Body of pancreas (tissue), 4 donors: ENCODE results near the gene DSCAM. TPM values are rescaled to one million over a fixed set of nuclear protein-coding genes. Genes with fewer than 3 reads are reported as not detected.

ENCODE experiments used
- ATAC-seq: fragments of 150-250 bp; one replicate; pipeline ENCODE4 v1.9.1; 2016
- DNase-seq, 4 donors: peaks; one replicate each; pipeline ENCODE4 v3.0.0-alpha.2; 2019
- H3K27ac ChIP-seq, 4 donors: fragments of 200-600 bp; sonication (generic); 1 replicate in 3 of 4; 2 replicates in 1 of 4; pipeline versions ENCODE4 v1.5.1 to v1.6.1; 2016 to 2019; ENCODE audit warnings: mild to moderate bottlenecking in 1 of 4, mixed read lengths in 1 of 4, moderate library complexity in 1 of 4
- H3K27me3 ChIP-seq, 2 donors: fragments of 200-600 bp; sonication (generic); one replicate each; pipeline ENCODE4 v1.6.0; 2016; ENCODE audit warnings: mild to moderate bottlenecking in 1 of 2
- H3K36me3 ChIP-seq, 2 donors: fragments of 200-600 bp; sonication (generic); replicated peaks in 1 of 2; 2 replicates each; pipeline ENCODE4 v1.5.1; 2016; ENCODE audit warnings: low read depth in 2 of 2; ENCODE audit not compliant: insufficient read depth in 1 of 2
- H3K4me1 ChIP-seq: fragments of 200-600 bp; sonication (generic); one replicate; pipeline ENCODE4 v1.6.0; 2016
- H3K4me3 ChIP-seq, 2 donors: fragments of 200-600 bp; sonication (generic); 1 replicate in 1 of 2; 2 replicates in 1 of 2; pipeline ENCODE4 v1.5.1; 2016 to 2019
- H3K9me3 ChIP-seq, 3 donors: fragments of 200-600 bp; sonication (generic); 1 replicate in 2 of 3; 2 replicates in 1 of 3; pipeline ENCODE4 v1.5.1; 2016
- CTCF ChIP-seq, 7 experiments: fragments of 450-650 bp in 4 of 7; fragments of 200-600 bp in 3 of 7; sonication (generic) in 3 of 7; IDR thresholded peaks; one replicate each; pipeline ENCODE4 v1.5.1; 2016 to 2019; ENCODE audit warnings: antibody characterized with exemption in 7 of 7
- POLR2A ChIP-seq, 3 donors: fragments of 450-650 bp; IDR thresholded peaks; one replicate each; pipeline ENCODE4 v1.6.1; 2016; ENCODE audit warnings: antibody characterized with exemption in 3 of 3, mild to moderate bottlenecking in 2 of 3
- WGBS, 2 donors: methylation state at CpG; one replicate each; pipeline ENCODE4 v1.1.5; 2017; 5-methylcytosine and 5-hydroxymethylcytosine counted together
- intact Hi-C: fragments of 100-400 bp; cut with DNase I; formaldehyde crosslinking; loops from one replicate; pipeline ENCODE4 v1.15.1; 2023
- total RNA-seq, 2 donors: library from RNA; depleted of rRNA; stranded (reverse); fragments of >200 nt; gene quantifications; one replicate each; pipeline ENCODE4 v1.1.0, GENCODE V29; 2016

The DSCAM gene
- total RNA-seq, 2 donors from 2014 or later, result 0.26 TPM; not detected in 1

- intact Hi-C loops, result no loop called here
- Histone ChIP-seq H3K27ac (no peak overlapping the region), H3K36me3 (no peaks in the 10 kb centered on the region), H3K4me1 (no peaks in the 10 kb centered on the region), H3K4me3 (no peak overlapping the region), H3K27me3 (no peaks in the 10 kb centered on the region), H3K9me3 (no peaks in the 10 kb centered on the region)
- 77 to 78% methylated on average over 8 of the region's 8 CpGs for WGBS, 2 donors
- no peak for DNase-seq
- no peak for ATAC-seq
- TF ChIP-seq CTCF (IDR thresholded peaks at IDR 0.05) (no peak), POLR2A (IDR thresholded peaks at IDR 0.05) (no peak)
Observed at GRCh38 chr21:40074710-40075109, 772.2 kb downstream of the DSCAM start.

- Histone ChIP-seq H3K27me3 (no peaks in the 10 kb centered on the region), H3K27ac (no peak overlapping the region), H3K9me3 (no peaks in the 10 kb centered on the region), H3K4me1 (no peaks in the 10 kb centered on the region), H3K36me3 (no peaks in the 10 kb centered on the region), H3K4me3 (no peak overlapping the region)
- no peak for DNase-seq
- intact Hi-C loops, result no loop called here
- WGBS, 2 donors, result 57 to 63% methylated on average over 6 of the region's 6 CpGs
- TF ChIP-seq POLR2A (IDR thresholded peaks at IDR 0.05) (no peak), CTCF (IDR thresholded peaks at IDR 0.05) (no peak)
- ATAC-seq, result no peak
Observed at GRCh38 chr21:40074198-40074597, 772.8 kb downstream of the DSCAM start.

- Histone ChIP-seq H3K27me3 (no peaks in the 10 kb centered on the region), H3K9me3 (no peaks in the 10 kb centered on the region), H3K4me3 (no peak overlapping the region), H3K27ac (no peak overlapping the region), H3K4me1 (no peaks in the 10 kb centered on the region), H3K36me3 (no peaks in the 10 kb centered on the region)
- DNase-seq, result no peak
- no peak for ATAC-seq
- TF ChIP-seq POLR2A (IDR thresholded peaks at IDR 0.05) (no peak), CTCF (IDR thresholded peaks at IDR 0.05) (no peak)
- intact Hi-C loops, result no loop called here
- WGBS, 2 donors, result 81 to 85% methylated on average over 5 of the region's 5 CpGs
Observed at GRCh38 chr21:40073642-40074041, 773.3 kb downstream of the DSCAM start.

GRCh38 chr21:40070871-40071270, 776.1 kb downstream of the DSCAM start:
- Histone ChIP-seq H3K9me3 (no peaks in the 10 kb centered on the region), H3K36me3 (no peaks in the 10 kb centered on the region), H3K4me1 (no peaks in the 10 kb centered on the region), H3K4me3 (no peak overlapping the region), H3K27ac (no peak overlapping the region), H3K27me3 (no peaks in the 10 kb centered on the region)
- ATAC-seq (no peak), DNase-seq (no peak)
- no peak for TF ChIP-seq POLR2A (IDR thresholded peaks at IDR 0.05)
- TF ChIP-seq CTCF (IDR thresholded peaks at IDR 0.05), result no peak
- 73 to 74% methylated on average over 4 of the region's 4 CpGs for WGBS, 2 donors
- intact Hi-C loops, result no loop called here

- ATAC-seq (no peak), DNase-seq (no peak)
Observed at GRCh38 chr21:40067751-40068150, 779.2 kb downstream of the DSCAM start.

More at GRCh38 chr21:40067751-40068150, 779.2 kb downstream of the DSCAM start:
- no peak overlapping the region for H3K27ac ChIP-seq
- H3K36me3 ChIP-seq, result no peaks in the 10 kb centered on the region
- H3K4me1 ChIP-seq, result no peaks in the 10 kb centered on the region
- H3K4me3 ChIP-seq, result no peak overlapping the region
- intact Hi-C loops, result no loop called here
- H3K9me3 ChIP-seq, result no peaks in the 10 kb centered on the region
- WGBS, 2 donors, result 44 to 58% methylated on average over 4 of the region's 4 CpGs
- peaks cover 0 to 4% of the 10 kb centered on the region in 2 donors for H3K27me3 ChIP-seq
- TF ChIP-seq POLR2A (IDR thresholded peaks at IDR 0.05), result no peak
